ENCODE measurements around the gene CEP170. TPM values are rescaled to one million over a fixed set of nuclear protein-coding genes. Genes with fewer than 3 reads are reported as not detected.
"Not testable (repeated sequence)": the region's sequence is repeated elsewhere in the genome, so short reads cannot be mapped to it uniquely, and the experiment has no call there.

CEP170 gene
- polyA plus RNA-seq, 2 of the 4 experiments (the other 2 are of a cell fraction), result 31.0 to 69.6 TPM

DNA sequence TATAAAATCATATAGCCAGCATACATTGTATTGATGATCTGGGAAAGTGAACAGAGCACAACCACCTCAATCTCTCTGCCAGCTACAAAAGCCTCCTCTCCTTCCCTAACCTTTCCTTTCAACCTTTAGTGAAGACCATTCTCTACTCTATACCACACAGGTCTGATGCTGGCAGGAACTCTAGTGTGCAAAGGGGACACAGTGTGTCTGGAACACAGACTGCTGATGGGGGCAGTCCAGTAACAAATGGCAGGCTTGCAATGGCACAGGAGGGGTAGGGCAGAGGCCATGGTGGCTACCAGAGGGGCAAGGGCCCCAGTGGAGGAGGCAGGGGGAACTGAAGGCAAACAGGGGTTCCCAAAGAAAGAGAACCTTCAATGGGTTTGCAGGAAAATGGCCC, 37.0 kb downstream of the CEP170 start:
- H3K9me3 ChIP-seq, result no peaks in the 10 kb centered on the region
- H3K4me2 ChIP-seq, result no peak overlapping the region
- no peak for DNase-seq (ENCODE audit: low read depth in 1 of 2, low spot score in 1 of 2)
- CTCF ChIA-PET, result no interaction called here
- no peak overlapping the region for H3K4me3 ChIP-seq
- FAIRE-seq, result no peak
- ATAC-seq, result no peak
- H3K4me1 ChIP-seq, result peaks cover 8% of the 10 kb centered on the region
- POLR2A ChIA-PET, result no interaction called here
- no peak overlapping the region for H3K27ac ChIP-seq
- TF ChIP-seq CHD4 (IDR thresholded peaks at IDR 0.05; ENCODE audit: borderline replicate concordance), result no peak
- no peak for TF ChIP-seq HOXB5 (CRISPR knock-in tag; IDR thresholded peaks at IDR 0.05)
- TF ChIP-seq NFE2L2 (conservative IDR thresholded peaks at IDR 0.05; ENCODE audit: low read length), result no peak
- no peak for TF ChIP-seq RARB (CRISPR knock-in tag; IDR thresholded peaks at IDR 0.05)
- no peak for TF ChIP-seq JUNB (IDR thresholded peaks at IDR 0.05)
- TF ChIP-seq, protein P1, sequence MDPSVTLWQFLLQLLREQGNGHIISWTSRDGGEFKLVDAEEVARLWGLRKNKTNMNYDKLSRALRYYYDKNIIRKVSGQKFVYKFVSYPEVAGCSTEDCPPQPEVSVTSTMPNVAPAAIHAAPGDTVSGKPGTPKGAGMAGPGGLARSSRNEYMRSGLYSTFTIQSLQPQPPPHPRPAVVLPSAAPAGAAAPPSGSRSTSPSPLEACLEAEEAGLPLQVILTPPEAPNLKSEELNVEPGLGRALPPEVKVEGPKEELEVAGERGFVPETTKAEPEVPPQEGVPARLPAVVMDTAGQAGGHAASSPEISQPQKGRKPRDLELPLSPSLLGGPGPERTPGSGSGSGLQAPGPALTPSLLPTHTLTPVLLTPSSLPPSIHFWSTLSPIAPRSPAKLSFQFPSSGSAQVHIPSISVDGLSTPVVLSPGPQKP (IDR thresholded peaks at IDR 0.05; ENCODE audit: low read depth, low read length), result no peak
- TF ChIP-seq PHF8 (IDR thresholded peaks at IDR 0.05; ENCODE audit: borderline replicate concordance, low read depth), result no peak
- no peak for TF ChIP-seq TP53 (CRISPR knock-in tag; IDR thresholded peaks at IDR 0.05)
- no peak for TF ChIP-seq CBX2 (IDR thresholded peaks at IDR 0.05; ENCODE audit: borderline replicate concordance, low read depth)
- no peak for TF ChIP-seq CEBPB (IDR thresholded peaks at IDR 0.05)
- no peak for TF ChIP-seq RCOR1 (IDR thresholded peaks at IDR 0.05; ENCODE audit: low read depth, low read length)
- no peak for TF ChIP-seq POLR2A (IDR thresholded peaks at IDR 0.05; ENCODE audit: low read length)
- no peak for TF ChIP-seq HOXA7 (CRISPR knock-in tag; IDR thresholded peaks at IDR 0.05)
- no peak for TF ChIP-seq BHLHE40 (IDR thresholded peaks at IDR 0.05; ENCODE audit: low read depth, low read length)
- no peak for TF ChIP-seq GATA3 (IDR thresholded peaks at IDR 0.05; ENCODE audit: borderline replicate concordance)
- TF ChIP-seq TFCP2L1 (CRISPR knock-in tag; IDR thresholded peaks at IDR 0.05), result no peak
- TF ChIP-seq CBX8 (IDR thresholded peaks at IDR 0.05), result no peak
- TF ChIP-seq MAZ (IDR thresholded peaks at IDR 0.05; ENCODE audit: borderline replicate concordance, low read depth, low read length), result no peak
- no peak for TF ChIP-seq ZFP36 (IDR thresholded peaks at IDR 0.05; ENCODE audit: borderline replicate concordance, partially characterized antibody)

GRCh38 chr1:243217349-243217748, 37.7 kb downstream of the CEP170 start:
- Histone ChIP-seq H3K27ac (no peak overlapping the region), H3K4me2 (no peak overlapping the region), H3K4me1 (peaks cover 14% of the 10 kb centered on the region), H3K9me3 (no peaks in the 10 kb centered on the region), H3K4me3 (no peak overlapping the region)
- ChIA-PET CTCF (no interaction called here), POLR2A (no interaction called here)
- DNase-seq (ENCODE audit: low read depth in 1 of 2, low spot score in 1 of 2) (no peak), ATAC-seq (no peak), FAIRE-seq (no peak)
- whole genome bisulfite sequencing (ENCODE audit: missing lambda C conversion rate), result 95% methylated on average over 2 of the region's 2 CpGs
- TF ChIP-seq NR3C1 (IDR thresholded peaks at IDR 0.05) (no peak), HOXB13 (CRISPR knock-in tag; IDR thresholded peaks at IDR 0.05; ENCODE audit: low read depth) (no peak), MAZ (IDR thresholded peaks at IDR 0.05; ENCODE audit: borderline replicate concordance, low read depth, low read length) (no peak), TP53 (CRISPR knock-in tag; IDR thresholded peaks at IDR 0.05) (no peak), RNF2 (IDR thresholded peaks at IDR 0.05; ENCODE audit: borderline replicate concordance, low read depth) (no peak), KDM5A (IDR thresholded peaks at IDR 0.05) (no peak), ZSCAN20 (CRISPR knock-in tag; IDR thresholded peaks at IDR 0.05) (no peak), CHD4 (IDR thresholded peaks at IDR 0.05; ENCODE audit: borderline replicate concordance) (no peak), ZNF302 (CRISPR knock-in tag; IDR thresholded peaks at IDR 0.05) (no peak)
- TF ChIP-seq, protein P2, sequence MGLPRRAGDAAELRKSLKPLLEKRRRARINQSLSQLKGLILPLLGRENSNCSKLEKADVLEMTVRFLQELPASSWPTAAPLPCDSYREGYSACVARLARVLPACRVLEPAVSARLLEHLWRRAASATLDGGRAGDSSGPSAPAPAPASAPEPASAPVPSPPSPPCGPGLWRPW (IDR thresholded peaks at IDR 0.05), result no peak

GRCh38 chr1:243216741-243217140, 38.3 kb downstream of the CEP170 start:
- ATAC-seq (no peak), FAIRE-seq (no peak), DNase-seq (ENCODE audit: low read depth in 1 of 2, low spot score in 1 of 2) (no peak)
- Histone ChIP-seq H3K4me1 (peaks cover 14% of the 10 kb centered on the region), H3K9me3 (no peaks in the 10 kb centered on the region), H3K4me3 (no peak overlapping the region), H3K27ac (no peak overlapping the region), H3K4me2 (no peak overlapping the region)
- 97% methylated on average over 2 of the region's 2 CpGs for WGBS (ENCODE audit: missing lambda C conversion rate)
- POLR2A ChIA-PET, result no interaction called here
- CTCF ChIA-PET, result no interaction called here
- TF ChIP-seq CBX8 (IDR thresholded peaks at IDR 0.05) (no peak), ESRRA (IDR thresholded peaks at IDR 0.05; ENCODE audit: borderline replicate concordance, low read length) (no peak), TP53 (CRISPR knock-in tag; IDR thresholded peaks at IDR 0.05) (no peak), REST (IDR thresholded peaks at IDR 0.05) (no peak), GATA3 (IDR thresholded peaks at IDR 0.05; ENCODE audit: borderline replicate concordance) (no peak), HOXA7 (CRISPR knock-in tag; IDR thresholded peaks at IDR 0.05) (no peak), EHF (CRISPR knock-in tag; IDR thresholded peaks at IDR 0.05) (no peak)

DNA sequence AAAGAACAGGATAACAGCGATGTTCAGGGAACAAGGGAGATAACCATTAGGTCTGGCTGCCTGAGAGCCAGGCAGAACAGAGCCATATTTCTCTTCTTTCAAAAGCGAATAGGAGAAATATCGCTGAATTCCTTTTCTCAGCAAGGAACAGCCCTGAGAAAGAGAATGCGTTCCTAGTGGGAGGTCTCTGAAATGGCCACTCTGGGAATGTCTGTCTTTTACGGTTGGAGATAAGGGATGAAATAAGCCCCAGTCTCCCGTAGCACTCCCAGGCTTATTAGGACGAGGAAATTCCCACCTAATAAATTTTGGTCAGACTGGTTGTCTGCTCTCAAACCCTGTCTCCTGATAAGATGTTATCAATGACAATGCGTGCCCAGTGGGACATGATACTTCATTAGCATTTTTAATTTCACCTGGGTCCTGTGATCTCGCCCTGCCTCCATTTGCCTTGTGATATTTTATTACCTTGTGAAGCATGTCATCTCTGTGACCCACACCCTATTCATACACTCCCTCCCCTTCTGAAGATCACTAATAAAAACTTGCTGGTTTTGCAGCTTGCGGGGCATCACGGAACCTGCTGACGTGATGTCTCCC, 39.7 kb downstream of the CEP170 start:
- H3K9me3 ChIP-seq; H3K27ac ChIP-seq; H3K4me2 ChIP-seq; POLR2A ChIA-PET; DNase-seq (ENCODE audit: low read depth in 1 of 2, low spot score in 1 of 2); H3K4me3 ChIP-seq; ATAC-seq; CTCF ChIA-PET; FAIRE-seq: not testable (repeated sequence)
- WGBS (ENCODE audit: missing lambda C conversion rate), result 84% methylated on average over 12 of the region's 12 CpGs
- H3K4me1 ChIP-seq, result peaks cover 14% of the 10 kb centered on the region
